ENCODE results near the gene ANKLE2.

DNA sequence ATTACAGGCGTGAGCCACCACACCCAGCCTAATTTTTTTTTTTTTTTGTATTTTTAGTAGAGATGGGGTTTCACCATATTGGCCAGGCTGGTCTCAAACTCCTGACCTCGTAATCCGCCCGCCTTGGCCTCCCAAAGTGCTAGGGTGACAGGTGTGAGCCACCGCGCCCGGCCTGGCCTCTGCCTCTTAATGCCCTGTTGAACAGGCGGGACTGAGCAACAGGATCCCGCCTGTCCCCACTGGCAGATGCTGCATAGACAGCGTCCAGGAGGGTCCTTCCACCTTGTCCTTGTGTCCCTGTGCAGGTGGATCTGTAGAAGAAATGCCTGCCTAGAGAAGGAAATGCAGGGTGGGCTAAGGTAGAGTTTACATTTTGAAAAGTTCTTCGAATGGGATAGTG is 45.3 kb downstream of the ANKLE2 start:
- TF ChIP-seq ATF3 (IDR thresholded peaks at IDR 0.05; ENCODE audit: insufficient read depth, low read depth, low read length) (no peak), TAF1 (IDR thresholded peaks at IDR 0.05; ENCODE audit: low read depth, low read length) (no peak), POLR2A (IDR thresholded peaks at IDR 0.05; ENCODE audit: control extremely low read depth in 1 of 2, low read depth in 2 of 2, low read length in 2 of 2) (no peak), CTCF (IDR thresholded peaks at IDR 0.05; ENCODE audit: control extremely low read depth in 1 of 3, insufficient read depth in 1 of 3, low read depth in 1 of 3, low read length in 3 of 3) (no peak), JUN (IDR thresholded peaks at IDR 0.05; ENCODE audit: low read depth, low read length) (no peak), EZH2 (IDR thresholded peaks at IDR 0.05; ENCODE audit: low read depth, low read length, severe bottlenecking) (no peak), POLR2AphosphoS5 (IDR thresholded peaks at IDR 0.05; ENCODE audit: low read depth, low read length) (no peak), RFX5 (IDR thresholded peaks at IDR 0.05; ENCODE audit: borderline replicate concordance, low read depth, low read length) (no peak), EP300 (IDR thresholded peaks at IDR 0.05; ENCODE audit: borderline replicate concordance in 1 of 2, low read depth in 2 of 2, low read length in 2 of 2) (no peak), SIN3A (conservative IDR thresholded peaks at IDR 0.05 in 1 of 2, IDR thresholded peaks at IDR 0.05 in 1 of 2; ENCODE audit: low read depth in 1 of 2, low read length in 2 of 2) (no peak), TCF12 (IDR thresholded peaks at IDR 0.05; ENCODE audit: low read depth, low read length) (no peak)
- TF ChIP-seq, protein P1, sequence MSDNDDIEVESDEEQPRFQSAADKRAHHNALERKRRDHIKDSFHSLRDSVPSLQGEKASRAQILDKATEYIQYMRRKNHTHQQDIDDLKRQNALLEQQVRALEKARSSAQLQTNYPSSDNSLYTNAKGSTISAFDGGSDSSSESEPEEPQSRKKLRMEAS (IDR thresholded peaks at IDR 0.05): no peak

Data from H1 (cell line).